ENCODE data around the gene ETS1.

ETS1 gene

GRCh38 chr11:128615612-128616011, 28.3 kb upstream of the ETS1 start:
- no peak overlapping the region for H3K27ac ChIP-seq (ENCODE audit: low read depth, low read length)
- peaks cover 12% of the 10 kb centered on the region for H3K27me3 ChIP-seq (ENCODE audit: control insufficient read depth, insufficient read depth, low read length)
- H3K9ac ChIP-seq (ENCODE audit: low read depth, low read length), result no peak overlapping the region
- no peaks in the 10 kb centered on the region for H3K9me3 ChIP-seq (ENCODE audit: control insufficient read depth, insufficient read depth, low read length)
- H3K36me3 ChIP-seq (ENCODE audit: control insufficient read depth, insufficient read depth, low read length), result no peaks in the 10 kb centered on the region
- H3K4me1 ChIP-seq (ENCODE audit: control insufficient read depth, insufficient read depth, low read length), result peaks cover 7% of the 10 kb centered on the region
- no peak overlapping the region for H3K4me3 ChIP-seq (ENCODE audit: low read depth, low read length)

- H3K4me3 ChIP-seq (ENCODE audit: low read depth, low read length), result no peak overlapping the region
- no peaks in the 10 kb centered on the region for H3K36me3 ChIP-seq (ENCODE audit: control insufficient read depth, insufficient read depth, low read length)
- no peak overlapping the region for H3K27ac ChIP-seq (ENCODE audit: low read depth, low read length)
- no peak overlapping the region for H3K9ac ChIP-seq (ENCODE audit: low read depth, low read length)
- peaks cover 10% of the 10 kb centered on the region for H3K4me1 ChIP-seq (ENCODE audit: control insufficient read depth, insufficient read depth, low read length)
- no peaks in the 10 kb centered on the region for H3K9me3 ChIP-seq (ENCODE audit: control insufficient read depth, insufficient read depth, low read length)
- H3K27me3 ChIP-seq (ENCODE audit: control insufficient read depth, insufficient read depth, low read length), result peaks cover 12% of the 10 kb centered on the region
Observed at GRCh38 chr11:128615076-128615475, 27.7 kb upstream of the ETS1 start.

- Histone ChIP-seq H3K4me3 (ENCODE audit: low read depth, low read length) (no peak overlapping the region), H3K36me3 (ENCODE audit: control insufficient read depth, insufficient read depth, low read length) (no peaks in the 10 kb centered on the region), H3K27ac (ENCODE audit: low read depth, low read length) (no peak overlapping the region), H3K9ac (ENCODE audit: low read depth, low read length) (no peak overlapping the region), H3K9me3 (ENCODE audit: control insufficient read depth, insufficient read depth, low read length) (no peaks in the 10 kb centered on the region), H3K4me1 (ENCODE audit: control insufficient read depth, insufficient read depth, low read length) (peaks cover 10% of the 10 kb centered on the region), H3K27me3 (ENCODE audit: control insufficient read depth, insufficient read depth, low read length) (peaks cover 12% of the 10 kb centered on the region)
Observed at GRCh38 chr11:128614026-128614425, 26.7 kb upstream of the ETS1 start.

GRCh38 chr11:128613300-128613995, 26.1 kb upstream of the ETS1 start:
- Histone ChIP-seq H3K4me3 (ENCODE audit: low read depth, low read length) (no peak overlapping the region), H3K36me3 (ENCODE audit: control insufficient read depth, insufficient read depth, low read length) (no peaks in the 10 kb centered on the region), H3K9me3 (ENCODE audit: control insufficient read depth, insufficient read depth, low read length) (no peaks in the 10 kb centered on the region), H3K27me3 (ENCODE audit: control insufficient read depth, insufficient read depth, low read length) (peaks cover 12% of the 10 kb centered on the region), H3K4me1 (ENCODE audit: control insufficient read depth, insufficient read depth, low read length) (peaks cover 10% of the 10 kb centered on the region), H3K27ac (ENCODE audit: low read depth, low read length) (no peak overlapping the region), H3K9ac (ENCODE audit: low read depth, low read length) (no peak overlapping the region)

GRCh38 chr11:128610721-128611617, 23.6 kb upstream of the ETS1 start:
- Histone ChIP-seq H3K4me1 (ENCODE audit: control insufficient read depth, insufficient read depth, low read length) (peaks cover 10% of the 10 kb centered on the region), H3K9me3 (ENCODE audit: control insufficient read depth, insufficient read depth, low read length) (no peaks in the 10 kb centered on the region), H3K36me3 (ENCODE audit: control insufficient read depth, insufficient read depth, low read length) (no peaks in the 10 kb centered on the region), H3K9ac (ENCODE audit: low read depth, low read length) (no peak overlapping the region), H3K4me3 (ENCODE audit: low read depth, low read length) (no peak overlapping the region), H3K27ac (ENCODE audit: low read depth, low read length) (no peak overlapping the region), H3K27me3 (ENCODE audit: control insufficient read depth, insufficient read depth, low read length) (peaks cover 12% of the 10 kb centered on the region; the same call in 1 of the 2 replicates)

- Histone ChIP-seq H3K36me3 (ENCODE audit: control insufficient read depth, insufficient read depth, low read length) (no peaks in the 10 kb centered on the region), H3K9ac (ENCODE audit: low read depth, low read length) (no peak overlapping the region), H3K4me3 (ENCODE audit: low read depth, low read length) (no peak overlapping the region), H3K4me1 (ENCODE audit: control insufficient read depth, insufficient read depth, low read length) (peaks cover 12% of the 10 kb centered on the region), H3K9me3 (ENCODE audit: control insufficient read depth, insufficient read depth, low read length) (no peaks in the 10 kb centered on the region), H3K27me3 (ENCODE audit: control insufficient read depth, insufficient read depth, low read length) (peaks cover 6% of the 10 kb centered on the region; the same call in 1 of the 2 replicates), H3K27ac (ENCODE audit: low read depth, low read length) (no peak overlapping the region)
Observed at GRCh38 chr11:128609785-128610184, 22.4 kb upstream of the ETS1 start.

- no peak overlapping the region for H3K27ac ChIP-seq (ENCODE audit: low read depth, low read length)
- H3K4me3 ChIP-seq (ENCODE audit: low read depth, low read length), result no peak overlapping the region
- no peaks in the 10 kb centered on the region for H3K36me3 ChIP-seq (ENCODE audit: control insufficient read depth, insufficient read depth, low read length)
- H3K9ac ChIP-seq (ENCODE audit: low read depth, low read length), result no peak overlapping the region
- H3K27me3 ChIP-seq (ENCODE audit: control insufficient read depth, insufficient read depth, low read length), result peaks cover 6% of the 10 kb centered on the region; the same call in 1 of the 2 replicates
- no peaks in the 10 kb centered on the region for H3K9me3 ChIP-seq (ENCODE audit: control insufficient read depth, insufficient read depth, low read length)
- H3K4me1 ChIP-seq (ENCODE audit: control insufficient read depth, insufficient read depth, low read length), result peaks cover 15% of the 10 kb centered on the region
Observed at GRCh38 chr11:128608746-128609407, 21.5 kb upstream of the ETS1 start.

- Histone ChIP-seq H3K9ac (ENCODE audit: low read depth, low read length) (no peak overlapping the region), H3K27me3 (ENCODE audit: control insufficient read depth, insufficient read depth, low read length) (peaks cover 6% of the 10 kb centered on the region; the same call in 1 of the 2 replicates), H3K4me1 (ENCODE audit: control insufficient read depth, insufficient read depth, low read length) (peaks cover 15% of the 10 kb centered on the region), H3K9me3 (ENCODE audit: control insufficient read depth, insufficient read depth, low read length) (no peaks in the 10 kb centered on the region), H3K36me3 (ENCODE audit: control insufficient read depth, insufficient read depth, low read length) (no peaks in the 10 kb centered on the region), H3K27ac (ENCODE audit: low read depth, low read length) (no peak overlapping the region), H3K4me3 (ENCODE audit: low read depth, low read length) (no peak overlapping the region)
Observed at GRCh38 chr11:128607819-128608218, 20.5 kb upstream of the ETS1 start.

- Histone ChIP-seq H3K36me3 (ENCODE audit: control insufficient read depth, insufficient read depth, low read length) (no peaks in the 10 kb centered on the region), H3K4me1 (ENCODE audit: control insufficient read depth, insufficient read depth, low read length) (peaks cover 5% of the 10 kb centered on the region; the same call in 1 of the 2 replicates), H3K4me3 (ENCODE audit: low read depth, low read length) (no peak overlapping the region), H3K9me3 (ENCODE audit: control insufficient read depth, insufficient read depth, low read length) (no peaks in the 10 kb centered on the region), H3K27ac (ENCODE audit: low read depth, low read length) (no peak overlapping the region), H3K9ac (ENCODE audit: low read depth, low read length) (no peak overlapping the region), H3K27me3 (ENCODE audit: control insufficient read depth, insufficient read depth, low read length) (no peaks in the 10 kb centered on the region)
Observed at GRCh38 chr11:128604723-128605122, 17.4 kb upstream of the ETS1 start.

- Histone ChIP-seq H3K9me3 (ENCODE audit: control insufficient read depth, insufficient read depth, low read length) (no peaks in the 10 kb centered on the region), H3K27ac (ENCODE audit: low read depth, low read length) (no peak overlapping the region), H3K9ac (ENCODE audit: low read depth, low read length) (no peak overlapping the region), H3K4me3 (ENCODE audit: low read depth, low read length) (no peak overlapping the region), H3K27me3 (ENCODE audit: control insufficient read depth, insufficient read depth, low read length) (no peaks in the 10 kb centered on the region), H3K4me1 (ENCODE audit: control insufficient read depth, insufficient read depth, low read length) (peaks cover 8% of the 10 kb centered on the region; the same call in 1 of the 2 replicates), H3K36me3 (ENCODE audit: control insufficient read depth, insufficient read depth, low read length) (no peaks in the 10 kb centered on the region)
Observed at GRCh38 chr11:128603752-128604414, 16.5 kb upstream of the ETS1 start.

Data from HUES48 (cell line).